ENCODE results near the gene AGAP5.

Gene AGAP5

DNA sequence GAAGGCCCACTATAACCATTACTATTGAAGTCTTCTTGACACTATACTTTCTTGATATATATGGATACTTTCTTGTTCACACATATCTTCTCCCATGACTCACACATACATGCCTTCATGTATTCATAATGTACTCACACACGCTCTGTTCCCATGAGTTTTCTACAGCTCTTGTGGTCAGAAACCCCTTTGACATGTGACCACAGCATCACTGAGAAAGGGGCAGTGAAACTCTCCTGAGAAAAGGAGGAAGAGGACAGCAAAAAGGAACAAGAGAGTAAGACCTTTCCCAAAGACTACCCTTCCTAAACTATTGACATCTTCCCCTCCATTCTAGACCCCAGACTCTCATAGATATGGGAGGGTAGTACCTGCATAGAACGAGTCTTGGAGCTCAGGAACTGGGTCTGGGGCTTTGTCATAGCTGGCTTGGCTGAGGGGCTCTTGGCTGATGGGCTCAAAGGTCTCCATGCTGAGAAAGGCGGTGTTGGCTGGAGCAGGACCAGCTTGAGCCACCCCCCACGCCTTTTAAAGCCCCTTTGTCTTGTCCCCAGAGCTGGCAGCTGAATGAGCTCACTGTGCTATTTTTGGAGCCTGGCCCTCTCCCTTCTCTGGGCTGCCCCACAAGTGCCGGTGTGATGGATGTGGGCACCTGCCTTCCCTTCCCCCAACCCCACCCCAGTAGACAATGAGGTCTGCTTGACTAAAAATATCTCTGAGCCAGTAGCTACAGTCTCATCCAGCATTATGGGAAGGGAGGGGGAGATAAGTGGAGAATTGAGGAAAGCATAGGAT lies 47.2 kb downstream of the AGAP5 start:
- TF ChIP-seq, protein P1, sequence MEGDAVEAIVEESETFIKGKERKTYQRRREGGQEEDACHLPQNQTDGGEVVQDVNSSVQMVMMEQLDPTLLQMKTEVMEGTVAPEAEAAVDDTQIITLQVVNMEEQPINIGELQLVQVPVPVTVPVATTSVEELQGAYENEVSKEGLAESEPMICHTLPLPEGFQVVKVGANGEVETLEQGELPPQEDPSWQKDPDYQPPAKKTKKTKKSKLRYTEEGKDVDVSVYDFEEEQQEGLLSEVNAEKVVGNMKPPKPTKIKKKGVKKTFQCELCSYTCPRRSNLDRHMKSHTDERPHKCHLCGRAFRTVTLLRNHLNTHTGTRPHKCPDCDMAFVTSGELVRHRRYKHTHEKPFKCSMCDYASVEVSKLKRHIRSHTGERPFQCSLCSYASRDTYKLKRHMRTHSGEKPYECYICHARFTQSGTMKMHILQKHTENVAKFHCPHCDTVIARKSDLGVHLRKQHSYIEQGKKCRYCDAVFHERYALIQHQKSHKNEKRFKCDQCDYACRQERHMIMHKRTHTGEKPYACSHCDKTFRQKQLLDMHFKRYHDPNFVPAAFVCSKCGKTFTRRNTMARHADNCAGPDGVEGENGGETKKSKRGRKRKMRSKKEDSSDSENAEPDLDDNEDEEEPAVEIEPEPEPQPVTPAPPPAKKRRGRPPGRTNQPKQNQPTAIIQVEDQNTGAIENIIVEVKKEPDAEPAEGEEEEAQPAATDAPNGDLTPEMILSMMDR (IDR thresholded peaks at IDR 0.05; ENCODE audit: low read depth, low read length, missing control alignments), result no peak
- peak; percentile 90 for DNase-seq
- H3K4me3 ChIP-seq (ENCODE audit: low read depth, low read length), result no peak overlapping the region
- in situ Hi-C loops (cut with HindIII; ENCODE audit: low pct_ligation_motif_present, low sequenced_read_pairs), result no loop called here
- no peaks in the 10 kb centered on the region for H3K27me3 ChIP-seq (replicated peaks)
- H3K36me3 ChIP-seq (replicated peaks), result no peaks in the 10 kb centered on the region
- H3K27ac ChIP-seq, result peak overlapping the region; percentile 97

DNA sequence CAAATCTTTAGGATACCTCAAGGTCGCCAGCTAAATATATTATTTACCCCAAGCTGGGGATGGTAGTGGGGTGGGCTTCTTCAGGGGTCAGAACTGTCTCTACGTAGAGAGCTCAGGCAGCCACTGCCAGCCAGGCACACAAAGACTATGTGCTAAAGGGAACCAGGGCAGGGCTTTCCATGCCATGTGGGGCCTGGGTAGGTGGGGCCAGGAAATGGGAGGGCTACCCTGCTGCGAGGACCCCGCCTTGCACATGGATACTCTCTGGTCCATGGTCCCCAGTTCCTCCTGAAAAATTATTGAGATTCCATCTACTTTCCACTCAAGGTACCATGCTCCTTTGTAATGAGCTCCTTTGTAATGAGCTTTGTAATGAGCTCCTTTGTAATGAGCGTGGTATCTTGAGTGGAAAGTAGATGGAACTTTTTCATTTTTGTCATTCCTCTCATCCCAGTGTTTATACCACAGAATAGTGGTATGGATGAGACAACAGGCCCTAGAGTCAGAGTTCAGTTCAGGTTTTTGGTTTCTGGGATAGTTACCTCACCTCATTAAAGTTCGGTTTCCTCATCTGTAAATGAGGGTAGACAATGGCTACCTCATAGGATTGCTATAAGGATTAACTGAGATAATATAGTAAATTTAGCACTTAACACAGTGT lies 47.9 kb downstream of the AGAP5 start:
- in situ Hi-C loops (cut with HindIII; ENCODE audit: low pct_ligation_motif_present, low sequenced_read_pairs), result no loop called here
- TF ChIP-seq, protein P1 (IDR thresholded peaks at IDR 0.05; ENCODE audit: low read depth, low read length, missing control alignments), result no peak
- DNase-seq, result no peak
- H3K36me3 ChIP-seq (replicated peaks), result no peaks in the 10 kb centered on the region
- H3K27me3 ChIP-seq (replicated peaks), result no peaks in the 10 kb centered on the region
- no peak overlapping the region for H3K4me3 ChIP-seq (ENCODE audit: low read depth, low read length)
- peak overlapping the region; percentile 97 for H3K27ac ChIP-seq

DNA sequence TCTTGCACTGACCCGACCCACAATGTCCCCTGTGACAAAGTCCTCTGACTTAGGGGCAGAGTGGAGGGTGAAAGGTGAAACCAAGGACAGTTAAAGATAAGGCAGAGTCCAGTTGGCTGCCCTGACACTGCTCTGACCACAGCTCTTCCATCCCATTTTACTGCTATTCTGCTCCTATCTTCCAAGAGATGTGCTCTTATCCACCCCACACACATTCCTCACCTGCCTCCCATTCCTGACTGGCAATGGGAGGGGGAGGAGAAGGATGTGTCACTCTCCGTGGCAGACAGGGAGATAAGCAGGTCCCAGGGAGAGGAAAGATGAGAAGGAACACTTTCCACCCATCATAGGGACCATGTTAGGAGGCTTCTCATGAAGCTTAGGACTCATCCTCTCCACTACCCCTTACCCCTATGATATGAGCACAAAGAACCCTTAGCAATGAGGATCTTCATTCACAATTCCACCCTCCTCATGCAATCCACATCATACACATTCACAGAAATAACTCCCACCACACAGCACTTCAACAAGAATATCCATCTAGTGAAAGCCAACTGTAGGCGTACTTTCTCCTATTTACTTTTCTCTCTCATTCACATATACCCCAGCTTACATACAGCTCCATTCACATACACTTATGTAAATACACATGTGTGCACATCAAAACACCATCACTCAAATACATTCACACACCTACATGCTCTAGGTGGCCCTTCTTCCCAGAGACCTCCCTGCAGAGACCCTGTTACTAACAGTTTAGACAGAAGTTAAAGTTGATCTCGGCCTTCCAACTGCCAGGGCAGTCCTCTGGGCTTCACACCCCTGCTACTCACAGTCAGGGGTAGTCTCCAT lies 48.7 kb downstream of the AGAP5 start:
- Histone ChIP-seq H3K27ac (peak overlapping the region; percentile 97), H3K27me3 (replicated peaks) (no peaks in the 10 kb centered on the region), H3K4me3 (ENCODE audit: low read depth, low read length) (no peak overlapping the region), H3K36me3 (replicated peaks) (no peaks in the 10 kb centered on the region)
- DNase-seq, result peak; percentile 37
- in situ Hi-C loops (cut with HindIII; ENCODE audit: low pct_ligation_motif_present, low sequenced_read_pairs), result no loop called here
- TF ChIP-seq, protein P1 (IDR thresholded peaks at IDR 0.05; ENCODE audit: low read depth, low read length, missing control alignments), result no peak

DNA sequence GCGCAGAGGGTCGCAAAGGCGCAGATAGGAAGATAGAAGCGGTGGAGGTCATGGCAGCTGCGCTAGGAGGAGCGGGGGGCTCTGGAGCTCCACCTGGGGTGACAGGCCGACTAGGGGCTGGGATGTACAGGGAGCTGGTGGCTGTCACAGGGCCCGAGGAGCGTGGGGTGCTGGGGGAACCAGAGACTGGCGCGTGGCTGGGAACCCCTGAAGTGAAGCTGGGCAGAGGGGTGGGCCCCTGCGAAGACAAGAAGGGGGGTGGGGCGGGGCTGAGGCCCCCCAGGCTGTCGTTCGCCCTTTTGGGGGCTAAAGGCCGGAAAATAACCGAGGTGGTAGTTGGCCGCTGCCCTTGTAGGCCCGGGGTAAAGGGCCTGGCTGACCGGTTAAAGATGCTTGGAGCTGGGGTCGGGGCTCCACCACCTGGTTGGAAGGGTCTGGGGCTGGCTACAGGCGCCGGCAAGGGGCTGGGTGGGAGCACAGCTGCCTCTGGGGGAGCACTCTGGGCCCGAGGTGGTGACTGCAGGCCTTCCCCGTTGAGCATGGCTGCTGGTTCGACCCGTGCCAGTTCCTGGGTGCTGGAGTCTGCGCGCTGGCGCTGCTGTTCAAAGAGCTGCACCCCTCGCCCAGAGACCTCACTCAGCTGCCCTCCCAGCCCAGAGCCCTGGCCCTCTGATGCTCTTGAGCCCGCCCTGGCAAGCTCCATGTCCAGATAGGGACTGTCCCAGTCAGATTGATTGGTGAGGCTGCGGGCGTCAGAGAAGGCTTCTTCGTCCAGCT lies 49.8 kb downstream of the AGAP5 start:
- H3K27ac ChIP-seq, result peak overlapping the region; percentile 16
- TF ChIP-seq, protein P1 (IDR thresholded peaks at IDR 0.05; ENCODE audit: low read depth, low read length, missing control alignments), result no peak
- in situ Hi-C loops (cut with HindIII; ENCODE audit: low pct_ligation_motif_present, low sequenced_read_pairs), result no loop called here
- no peak for DNase-seq
- no peaks in the 10 kb centered on the region for H3K27me3 ChIP-seq (replicated peaks)
- H3K36me3 ChIP-seq (replicated peaks), result no peaks in the 10 kb centered on the region
- H3K4me3 ChIP-seq (ENCODE audit: low read depth, low read length), result peak overlapping the region; percentile 63

DNA sequence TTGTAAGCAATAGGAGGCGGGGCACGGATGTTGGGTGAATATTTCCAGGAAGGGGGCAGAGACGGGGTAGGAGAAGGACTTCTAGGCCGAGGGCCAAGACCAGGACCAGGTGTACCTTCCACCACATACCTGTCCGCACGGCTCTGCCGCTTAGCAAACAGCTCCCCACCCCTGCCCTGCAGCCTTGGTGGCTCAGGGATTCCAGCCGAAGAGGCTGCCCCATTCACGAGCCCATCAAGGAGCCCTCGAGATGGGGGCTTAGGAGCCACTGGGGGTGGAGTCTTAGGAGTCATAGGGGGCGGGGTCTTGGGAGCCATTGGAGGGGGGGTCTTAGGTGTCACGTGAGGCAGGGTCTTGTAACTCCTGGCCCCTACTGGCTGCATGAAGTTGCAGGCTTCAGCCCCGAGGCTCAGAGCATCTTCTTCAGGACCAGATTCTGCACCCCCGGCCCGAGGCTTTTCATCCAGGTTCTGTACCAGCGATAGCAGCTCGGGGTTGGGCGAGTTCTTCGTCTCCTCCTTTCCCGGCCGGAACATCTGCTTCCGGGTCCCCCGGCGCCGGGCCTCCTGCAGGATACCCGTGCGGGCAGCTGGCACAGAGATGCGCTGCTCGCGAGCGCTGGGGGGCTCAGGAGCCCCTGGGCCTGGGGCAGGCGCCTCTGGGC lies 50.6 kb downstream of the AGAP5 start:
- Histone ChIP-seq H3K27ac (peak overlapping the region; percentile 16), H3K4me3 (ENCODE audit: low read depth, low read length) (peak overlapping the region; percentile 63), H3K27me3 (replicated peaks) (no peaks in the 10 kb centered on the region), H3K36me3 (replicated peaks) (no peaks in the 10 kb centered on the region)
- in situ Hi-C loops (cut with HindIII; ENCODE audit: low pct_ligation_motif_present, low sequenced_read_pairs), result no loop called here
- DNase-seq, result no peak
- TF ChIP-seq, protein P1 (IDR thresholded peaks at IDR 0.05; ENCODE audit: low read depth, low read length, missing control alignments), result no peak

Data from brain microvascular endothelial cell (primary cell).